ENCODE data around the gene FOSL1.

DNA sequence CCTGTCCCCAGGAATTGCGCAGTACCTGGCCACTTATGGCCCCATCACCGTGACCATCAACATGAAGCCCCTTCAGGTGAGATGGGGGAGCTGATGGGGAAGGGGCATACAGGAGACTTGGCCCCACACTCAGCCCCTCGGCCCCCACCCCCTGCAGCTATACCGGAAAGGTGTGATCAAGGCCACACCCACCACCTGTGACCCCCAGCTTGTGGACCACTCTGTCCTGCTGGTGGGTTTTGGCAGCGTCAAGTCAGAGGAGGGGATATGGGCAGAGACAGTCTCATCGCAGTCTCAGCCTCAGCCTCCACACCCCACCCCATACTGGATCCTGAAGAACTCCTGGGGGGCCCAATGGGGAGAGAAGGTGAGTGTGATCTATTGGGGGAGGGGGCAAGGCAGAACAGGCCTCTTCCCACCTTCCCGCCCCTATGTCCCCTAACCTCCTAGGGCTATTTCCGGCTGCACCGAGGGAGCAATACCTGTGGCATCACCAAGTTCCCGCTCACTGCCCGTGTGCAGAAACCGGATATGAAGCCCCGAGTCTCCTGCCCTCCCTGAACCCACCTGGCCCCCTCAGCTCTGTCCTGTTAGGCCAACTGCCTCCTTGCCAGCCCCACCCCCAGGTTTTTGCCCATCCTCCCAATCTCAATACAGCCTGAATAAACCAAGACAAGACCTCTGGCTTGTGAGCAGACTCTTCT, 17.0 kb downstream of the FOSL1 start:
- TF ChIP-seq, protein P1, sequence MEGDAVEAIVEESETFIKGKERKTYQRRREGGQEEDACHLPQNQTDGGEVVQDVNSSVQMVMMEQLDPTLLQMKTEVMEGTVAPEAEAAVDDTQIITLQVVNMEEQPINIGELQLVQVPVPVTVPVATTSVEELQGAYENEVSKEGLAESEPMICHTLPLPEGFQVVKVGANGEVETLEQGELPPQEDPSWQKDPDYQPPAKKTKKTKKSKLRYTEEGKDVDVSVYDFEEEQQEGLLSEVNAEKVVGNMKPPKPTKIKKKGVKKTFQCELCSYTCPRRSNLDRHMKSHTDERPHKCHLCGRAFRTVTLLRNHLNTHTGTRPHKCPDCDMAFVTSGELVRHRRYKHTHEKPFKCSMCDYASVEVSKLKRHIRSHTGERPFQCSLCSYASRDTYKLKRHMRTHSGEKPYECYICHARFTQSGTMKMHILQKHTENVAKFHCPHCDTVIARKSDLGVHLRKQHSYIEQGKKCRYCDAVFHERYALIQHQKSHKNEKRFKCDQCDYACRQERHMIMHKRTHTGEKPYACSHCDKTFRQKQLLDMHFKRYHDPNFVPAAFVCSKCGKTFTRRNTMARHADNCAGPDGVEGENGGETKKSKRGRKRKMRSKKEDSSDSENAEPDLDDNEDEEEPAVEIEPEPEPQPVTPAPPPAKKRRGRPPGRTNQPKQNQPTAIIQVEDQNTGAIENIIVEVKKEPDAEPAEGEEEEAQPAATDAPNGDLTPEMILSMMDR (conservative IDR thresholded peaks at IDR 0.05), result no peak
- no peak for TF ChIP-seq EZH2 (IDR thresholded peaks at IDR 0.05; ENCODE audit: low read depth)
